Measurements from ENCODE around the gene PLEKHA1.

The PLEKHA1 gene

GRCh38 chr10:122375679-122376160 lies 1.2 kb downstream of the PLEKHA1 start:
- DNase-seq = no peak

GRCh38 chr10:122376364-122376961 lies 2.0 kb downstream of the PLEKHA1 start:
- no peak for DNase-seq

GRCh38 chr10:122379041-122379440 lies 4.5 kb downstream of the PLEKHA1 start:
- DNase-seq = no peak

GRCh38 chr10:122379537-122379936 lies 5.0 kb downstream of the PLEKHA1 start:
- DNase-seq = no peak

- DNase-seq = no peak
Measured at GRCh38 chr10:122380703-122381102, 6.2 kb downstream of the PLEKHA1 start.

- no peak for DNase-seq
Measured at GRCh38 chr10:122381680-122382079, 7.2 kb downstream of the PLEKHA1 start.

- no peak for DNase-seq
Measured at GRCh38 chr10:122386514-122386913, 12.0 kb downstream of the PLEKHA1 start.

- DNase-seq = no peak
Measured at GRCh38 chr10:122387572-122387971, 13.1 kb downstream of the PLEKHA1 start.

- no peak for DNase-seq
Measured at GRCh38 chr10:122388287-122388997, 13.9 kb downstream of the PLEKHA1 start.

- no peak for DNase-seq
Measured at GRCh38 chr10:122390271-122390670, 15.8 kb downstream of the PLEKHA1 start.

- DNase-seq = no peak
Measured at GRCh38 chr10:122390679-122391078, 16.2 kb downstream of the PLEKHA1 start.

- no peak for DNase-seq
Measured at GRCh38 chr10:122391875-122392274, 17.4 kb downstream of the PLEKHA1 start.

- no peak for DNase-seq
Measured at GRCh38 chr10:122392835-122393234, 18.3 kb downstream of the PLEKHA1 start.

- DNase-seq = no peak
Measured at GRCh38 chr10:122393288-122393687, 18.8 kb downstream of the PLEKHA1 start.

GRCh38 chr10:122402548-122403131 lies 28.1 kb downstream of the PLEKHA1 start:
- no peak for DNase-seq

- DNase-seq = no peak
Measured at GRCh38 chr10:122404576-122404975, 30.1 kb downstream of the PLEKHA1 start.

GRCh38 chr10:122407375-122408125 lies 33.0 kb downstream of the PLEKHA1 start:
- no peak for DNase-seq

- DNase-seq = no peak
Measured at GRCh38 chr10:122413327-122413726, 38.8 kb downstream of the PLEKHA1 start.

GRCh38 chr10:122417667-122418066 lies 43.2 kb downstream of the PLEKHA1 start:
- DNase-seq = no peak

- no peak for DNase-seq
Measured at GRCh38 chr10:122419016-122419415, 44.5 kb downstream of the PLEKHA1 start.

GRCh38 chr10:122419876-122420623 lies 45.5 kb downstream of the PLEKHA1 start:
- no peak for DNase-seq

GRCh38 chr10:122420624-122421007 lies 46.1 kb downstream of the PLEKHA1 start:
- DNase-seq = no peak

Data from right kidney (tissue), 1 donor.